DND-41 (cell line): ENCODE data around the gene CD52.
A peak's percentile ranks its signal among the peaks of the same experiment; 100 is the strongest.

Experiments used
- ATAC-seq: fragments of 200-7000 bp; cut with Tn5 transposase; 3 replicates; pipeline ENCODE4 v1.9.1; 2021; ENCODE audit warnings: low read depth; ENCODE audit not compliant: insufficient read depth
- DNase-seq: peaks from one replicate; pipeline ENCODE4 v3.0.0-alpha.2; 2020
- H2AFZ ChIP-seq: 2 replicates; pipeline ENCODE4 v1.6.0; 2012; ENCODE audit warnings: low read depth, low read length
- H3K27ac ChIP-seq: 2 replicates; pipeline ENCODE4 v1.5.1; 2012; ENCODE audit warnings: low read length, inconsistent platforms
- H3K27me3 ChIP-seq: fragments of 200-600 bp; sonication (generic); 2 replicates; pipeline ENCODE4 v1.6.0; 2012; ENCODE audit warnings: low read length, mild to moderate bottlenecking, inconsistent platforms; ENCODE audit not compliant: insufficient read depth, poor library complexity
- H3K36me3 ChIP-seq: 2 replicates; pipeline ENCODE4 v1.5.1; 2012; ENCODE audit warnings: low read length, inconsistent platforms; ENCODE audit not compliant: insufficient read depth
- H3K4me1 ChIP-seq: 2 replicates; pipeline ENCODE4 v1.5.1; 2012; ENCODE audit warnings: mild to moderate bottlenecking, low read length; ENCODE audit not compliant: insufficient read depth
- H3K4me2 ChIP-seq: 2 replicates; pipeline ENCODE4 v1.6.0; 2012; ENCODE audit warnings: mild to moderate bottlenecking, moderate library complexity, low read length, inconsistent platforms; ENCODE audit not compliant: insufficient read depth
- H3K4me3 ChIP-seq, 2 experiments: fragments of 200-600 bp in 1 of 2; shearing (Covaris generic) in 1 of 2; 2 replicates each; pipeline ENCODE4 v1.5.1; 2012 to 2016; ENCODE audit warnings: inconsistent platforms in 2 of 2, low read length in 2 of 2, mild to moderate bottlenecking in 2 of 2, low read depth in 1 of 2, moderate library complexity in 1 of 2
- H3K79me2 ChIP-seq: 2 replicates; pipeline ENCODE4 v1.6.0; 2012; ENCODE audit warnings: low read length, inconsistent platforms; ENCODE audit not compliant: insufficient read depth
- H3K9ac ChIP-seq: 2 replicates; pipeline ENCODE4 v1.6.0; 2012; ENCODE audit warnings: low read depth, mild to moderate bottlenecking, inconsistent platforms, low read length, moderate library complexity
- H3K9me3 ChIP-seq: 2 replicates; pipeline ENCODE4 v1.5.1; 2012; ENCODE audit warnings: low read length, moderate library complexity, mild to moderate bottlenecking, inconsistent platforms; ENCODE audit not compliant: insufficient read depth, severe bottlenecking
- H4K20me1 ChIP-seq: 2 replicates; pipeline ENCODE4 v1.6.0; 2012; ENCODE audit warnings: low read length; ENCODE audit not compliant: insufficient read depth
- EZH2 ChIP-seq: IDR thresholded peaks from 3 replicates; pipeline ENCODE4 v1.6.1; 2012; ENCODE audit warnings: borderline replicate concordance, low read depth, mild to moderate bottlenecking, moderate library complexity, low read length, inconsistent platforms; ENCODE audit not compliant: severe bottlenecking
- TF ChIP-seq, protein P1 (sequence below): IDR thresholded peaks from 2 replicates; pipeline ENCODE4 v1.5.1; 2012; ENCODE audit warnings: borderline replicate concordance, low read length, moderate library complexity, mild to moderate bottlenecking; ENCODE audit not compliant: poor library complexity, severe bottlenecking; ENCODE audit errors: extremely low read depth

Gene CD52

DNA sequence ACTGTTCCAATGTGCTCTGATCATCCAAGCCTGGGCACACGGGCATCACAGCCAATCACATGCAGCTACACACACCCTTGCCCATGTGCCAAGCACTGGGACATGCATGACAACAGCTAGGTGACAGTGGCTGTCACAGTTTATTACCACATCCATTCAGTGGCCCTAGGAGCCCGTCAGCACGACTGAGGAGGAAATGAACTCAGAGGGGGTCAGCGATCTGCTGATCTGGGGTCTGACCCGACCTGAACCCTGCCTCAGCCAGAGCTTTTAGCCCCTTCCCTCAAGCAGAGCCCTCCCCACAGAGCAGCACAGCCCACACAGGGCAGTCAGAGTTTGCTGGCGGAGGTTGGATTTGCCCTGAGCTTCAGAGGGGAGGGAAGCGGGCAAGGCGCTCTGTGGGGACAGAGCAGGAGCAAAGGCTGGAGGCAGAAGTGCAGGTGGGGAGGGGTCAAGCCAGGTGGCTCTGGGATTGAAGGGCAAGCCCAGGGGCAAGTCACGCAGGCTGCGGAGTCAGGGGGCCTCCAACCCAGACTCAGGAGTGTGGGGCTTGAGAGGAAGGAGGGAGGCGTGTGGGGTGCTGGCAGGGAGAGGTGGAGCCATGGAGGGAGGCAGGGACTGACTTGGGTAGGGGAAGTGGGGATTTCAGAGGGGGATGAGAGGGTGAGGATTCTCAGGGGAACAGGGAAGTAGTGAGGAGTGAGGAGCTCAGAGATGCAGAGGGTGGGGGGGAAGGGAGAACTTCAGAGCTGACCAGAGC lies 27.5 kb upstream of the CD52 start:
- Histone ChIP-seq H3K9ac (peak overlapping the region; percentile 45), H3K4me2 (peak overlapping the region; percentile 3), H3K4me3 (no peak overlapping the region; a peak in 1 of 4 replicates), H3K36me3 (no peaks in the 10 kb centered on the region), H4K20me1 (no peaks in the 10 kb centered on the region), H2AFZ (no peak overlapping the region), H3K27ac (peak overlapping the region; percentile 93), H3K27me3 (no peaks in the 10 kb centered on the region), H3K79me2 (no peaks in the 10 kb centered on the region), H3K4me1 (peaks cover 69% of the 10 kb centered on the region), H3K9me3 (no peaks in the 10 kb centered on the region)
- TF ChIP-seq, protein P1, sequence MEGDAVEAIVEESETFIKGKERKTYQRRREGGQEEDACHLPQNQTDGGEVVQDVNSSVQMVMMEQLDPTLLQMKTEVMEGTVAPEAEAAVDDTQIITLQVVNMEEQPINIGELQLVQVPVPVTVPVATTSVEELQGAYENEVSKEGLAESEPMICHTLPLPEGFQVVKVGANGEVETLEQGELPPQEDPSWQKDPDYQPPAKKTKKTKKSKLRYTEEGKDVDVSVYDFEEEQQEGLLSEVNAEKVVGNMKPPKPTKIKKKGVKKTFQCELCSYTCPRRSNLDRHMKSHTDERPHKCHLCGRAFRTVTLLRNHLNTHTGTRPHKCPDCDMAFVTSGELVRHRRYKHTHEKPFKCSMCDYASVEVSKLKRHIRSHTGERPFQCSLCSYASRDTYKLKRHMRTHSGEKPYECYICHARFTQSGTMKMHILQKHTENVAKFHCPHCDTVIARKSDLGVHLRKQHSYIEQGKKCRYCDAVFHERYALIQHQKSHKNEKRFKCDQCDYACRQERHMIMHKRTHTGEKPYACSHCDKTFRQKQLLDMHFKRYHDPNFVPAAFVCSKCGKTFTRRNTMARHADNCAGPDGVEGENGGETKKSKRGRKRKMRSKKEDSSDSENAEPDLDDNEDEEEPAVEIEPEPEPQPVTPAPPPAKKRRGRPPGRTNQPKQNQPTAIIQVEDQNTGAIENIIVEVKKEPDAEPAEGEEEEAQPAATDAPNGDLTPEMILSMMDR = no peak
- no peak for TF ChIP-seq EZH2
- no peak for DNase-seq
- ATAC-seq = no peak

DNA sequence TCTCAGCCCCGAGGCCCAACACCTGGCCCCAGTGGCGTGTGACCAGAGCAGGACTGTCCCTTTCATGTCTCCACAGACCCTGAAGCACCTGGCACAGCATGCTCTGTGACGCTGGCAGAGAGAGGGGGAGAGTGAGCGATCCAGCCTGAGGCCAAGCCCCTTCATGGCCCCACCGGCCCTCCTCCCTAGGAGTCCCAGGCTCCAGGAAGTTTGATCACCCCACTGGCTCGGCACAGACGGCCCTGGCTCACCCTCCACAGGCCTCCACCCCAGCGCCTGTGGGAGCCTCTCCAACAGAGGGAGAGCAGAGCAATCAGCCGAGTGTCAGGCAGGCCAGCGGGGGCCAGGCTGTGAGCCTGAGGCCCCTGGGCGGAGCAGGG lies 26.9 kb upstream of the CD52 start:
- no peaks in the 10 kb centered on the region for H3K9me3 ChIP-seq
- no peak overlapping the region for H2AFZ ChIP-seq
- H3K79me2 ChIP-seq = no peaks in the 10 kb centered on the region
- no peaks in the 10 kb centered on the region for H4K20me1 ChIP-seq
- H3K27me3 ChIP-seq = no peaks in the 10 kb centered on the region
- no peak overlapping the region for H3K4me3 ChIP-seq
- H3K4me2 ChIP-seq = no peak overlapping the region
- H3K27ac ChIP-seq = peak overlapping the region; percentile 93
- ATAC-seq = no peak
- no peaks in the 10 kb centered on the region for H3K36me3 ChIP-seq
- TF ChIP-seq EZH2 = no peak
- TF ChIP-seq, protein P1 = no peak
- DNase-seq = no peak
- peak overlapping the region; percentile 45 for H3K9ac ChIP-seq
- peaks cover 63% of the 10 kb centered on the region for H3K4me1 ChIP-seq

DNA sequence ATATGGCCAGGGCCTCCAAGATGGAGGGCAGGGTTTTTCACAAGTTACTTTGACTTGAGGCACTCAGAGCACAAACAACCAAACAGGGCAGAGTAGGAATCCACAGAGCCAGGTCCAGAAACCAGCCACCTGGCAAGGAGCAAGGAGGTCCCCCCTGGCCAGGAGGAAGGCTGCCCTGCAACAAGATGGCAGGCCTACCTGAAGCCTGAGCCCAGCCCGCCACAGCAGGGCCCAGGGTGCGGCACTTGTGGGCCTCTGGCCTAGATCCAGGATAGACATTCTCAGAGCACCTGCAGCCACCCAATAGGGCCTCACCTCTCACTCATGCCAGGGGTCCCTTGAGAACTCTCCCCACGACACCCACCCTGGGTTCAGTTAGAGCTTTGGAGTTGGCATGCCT lies 26.3 kb upstream of the CD52 start:
- DNase-seq (no peak), ATAC-seq (no peak)
- Histone ChIP-seq H3K9me3 (no peaks in the 10 kb centered on the region), H3K79me2 (no peaks in the 10 kb centered on the region), H2AFZ (no peak overlapping the region), H3K27ac (peak overlapping the region; percentile 93), H3K36me3 (no peaks in the 10 kb centered on the region), H4K20me1 (no peaks in the 10 kb centered on the region), H3K4me2 (no peak overlapping the region), H3K27me3 (no peaks in the 10 kb centered on the region), H3K4me1 (peaks cover 57% of the 10 kb centered on the region), H3K9ac (0 out of 2 replicates have a peak overlapping the region, but pooled peaks have one; percentile 45), H3K4me3 (no peak overlapping the region)
- TF ChIP-seq, protein P1 = no peak
- no peak for TF ChIP-seq EZH2
